GM19324 (cell line): ENCODE results near the gene PYGM.

ENCODE experiments used
- ATAC-seq: cut with Tn5 transposase; IDR thresholded peaks from one replicate; pipeline ENCODE4 v1.9.1; 2021; ENCODE audit warnings: mild to moderate bottlenecking, moderate library complexity; ENCODE audit not compliant: unreplicated experiment, low FRiP score

The PYGM gene

GRCh38 chr11:64754919-64755662, 4.7 kb downstream of the PYGM start:
- ATAC-seq = no peak

DNA sequence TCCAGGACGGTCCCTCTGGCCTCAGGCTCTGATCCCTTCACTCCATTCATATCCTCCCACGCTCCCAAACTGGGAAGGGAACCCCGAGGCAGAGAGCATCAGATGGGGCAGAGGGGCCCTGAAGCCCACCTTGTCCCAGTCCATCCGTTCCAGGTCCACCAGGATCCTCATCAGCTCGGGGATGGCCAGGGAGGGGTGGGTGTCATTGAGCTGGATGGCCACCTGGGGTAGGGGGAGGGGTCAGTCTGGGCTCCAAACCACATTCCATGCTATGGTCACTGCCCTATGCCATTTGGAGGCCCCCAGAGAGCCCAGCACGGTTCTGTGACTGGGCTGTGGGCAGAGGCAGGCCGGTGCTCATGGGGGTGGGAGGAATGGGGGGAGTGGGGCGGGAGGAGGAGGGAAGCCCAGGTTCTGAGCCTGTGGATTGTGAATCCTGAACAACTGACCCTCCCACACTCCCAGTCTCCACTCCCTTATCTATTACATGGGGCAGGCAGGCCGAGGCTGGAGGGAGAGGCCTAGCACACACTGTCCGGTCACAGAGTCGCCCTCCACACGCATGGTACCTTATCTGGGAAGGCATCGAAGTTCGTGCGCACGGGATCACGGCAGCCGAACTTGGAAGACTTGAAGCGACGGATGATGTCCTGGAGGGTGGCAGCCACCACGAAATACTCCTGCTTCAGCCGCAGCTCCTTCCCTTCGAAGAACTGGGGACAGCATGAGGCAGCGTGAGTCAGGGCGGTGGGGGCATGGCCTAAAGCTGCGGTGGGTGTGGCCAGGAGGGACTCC, 5.5 kb downstream of the PYGM start:
- ATAC-seq = no peak

DNA sequence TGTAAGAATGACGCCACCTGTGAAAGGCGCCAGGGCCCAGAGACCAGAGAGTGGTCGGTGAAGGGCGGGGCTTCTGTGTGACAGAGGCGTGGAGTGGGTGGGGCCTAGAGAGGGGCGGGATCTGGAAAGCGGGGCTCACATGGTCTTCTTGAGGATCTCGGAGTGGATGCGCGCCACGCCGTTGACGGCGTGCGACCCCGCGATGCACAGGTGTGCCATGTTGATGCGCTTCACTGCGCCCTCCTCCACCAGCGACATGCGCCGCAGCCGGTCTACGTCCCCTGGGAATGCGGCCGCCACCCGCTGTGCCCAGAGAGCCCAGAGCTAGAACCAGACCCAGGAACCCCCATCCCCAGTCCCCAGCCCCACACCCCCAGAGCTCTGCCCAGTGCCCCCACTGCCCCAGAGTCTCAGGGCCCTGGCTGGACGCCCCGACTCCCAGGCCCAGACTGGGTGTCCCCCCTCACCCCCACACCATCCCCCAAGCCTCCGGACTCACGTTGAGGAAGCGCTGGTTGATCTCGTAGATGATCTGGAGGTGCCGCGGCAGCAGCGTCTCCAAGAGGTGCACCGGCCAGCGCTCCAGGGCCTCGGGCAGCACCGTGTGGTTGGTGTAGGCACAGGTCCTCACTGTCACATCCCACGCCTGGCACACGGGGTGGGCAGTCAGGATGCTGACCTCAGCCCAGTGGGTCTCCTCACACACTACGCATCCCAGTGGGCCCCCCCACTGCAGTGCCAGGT, 6.2 kb downstream of the PYGM start:
- no peak for ATAC-seq

GRCh38 chr11:64753019-64753379, 6.8 kb downstream of the PYGM start:
- no peak for ATAC-seq

- no peak for ATAC-seq
Observed at GRCh38 chr11:64752175-64752970, 7.4 kb downstream of the PYGM start.

DNA sequence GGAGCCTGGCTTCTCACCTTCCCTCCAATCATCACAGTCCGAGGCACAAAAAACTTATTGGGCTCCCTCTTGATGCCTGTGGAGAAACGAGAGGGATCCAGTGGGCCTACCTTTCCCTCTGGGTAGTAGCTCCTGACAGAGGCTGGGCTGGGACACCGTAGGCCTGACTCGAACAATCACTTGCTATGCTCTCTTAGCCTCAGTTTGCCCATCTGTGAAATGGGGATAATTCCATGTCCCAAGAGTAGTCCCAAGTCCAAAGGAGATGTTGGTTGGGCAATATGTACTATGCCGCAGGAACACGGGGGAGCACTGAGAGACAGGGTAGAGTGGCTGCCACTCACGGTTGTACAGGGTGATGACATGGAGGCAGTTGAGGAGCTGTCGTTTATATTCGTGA, 8.2 kb downstream of the PYGM start:
- ATAC-seq = no peak

GRCh38 chr11:64751136-64751535, 8.6 kb downstream of the PYGM start:
- ATAC-seq = no peak

DNA sequence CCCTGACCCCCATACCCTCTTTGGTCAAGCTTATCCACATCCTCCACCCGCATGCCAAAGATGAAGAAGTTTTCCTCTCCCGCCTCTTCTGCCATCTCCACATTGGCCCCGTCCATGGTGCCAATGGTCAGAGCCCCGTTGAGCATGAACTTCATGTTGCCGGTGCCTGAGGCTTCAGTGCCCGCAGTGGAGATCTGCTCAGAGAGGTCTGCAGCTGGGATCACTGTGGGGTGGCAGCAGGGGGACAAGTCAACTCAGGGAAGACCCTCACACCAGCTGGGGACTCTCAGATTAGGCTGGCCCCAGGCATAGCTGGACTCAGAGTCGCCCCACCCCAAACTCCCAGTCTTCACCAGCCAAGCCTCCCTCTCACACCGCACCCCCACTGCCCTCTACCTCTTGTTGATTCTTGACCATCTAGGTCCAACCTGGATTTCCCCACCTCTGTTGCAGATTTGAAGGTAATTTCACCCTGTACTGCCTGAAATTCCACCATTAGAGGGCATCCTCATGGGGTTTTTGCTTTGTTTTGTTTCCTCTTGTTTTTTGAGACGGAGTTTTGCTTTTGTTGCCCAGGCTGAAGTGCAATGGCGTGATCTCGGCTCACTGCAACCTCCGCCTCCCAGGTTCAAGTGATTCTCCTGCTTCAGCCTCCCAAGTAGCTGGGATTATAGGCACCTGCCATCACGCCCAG, 9.3 kb downstream of the PYGM start:
- no peak for ATAC-seq

- ATAC-seq = no peak
Observed at GRCh38 chr11:64747961-64748665, 11.7 kb downstream of the PYGM start.

- no peak for ATAC-seq
Observed at GRCh38 chr11:64746486-64746885, 13.3 kb downstream of the PYGM start.

GRCh38 chr11:64745521-64746328, 14.0 kb downstream of the PYGM start:
- no peak for ATAC-seq

DNA sequence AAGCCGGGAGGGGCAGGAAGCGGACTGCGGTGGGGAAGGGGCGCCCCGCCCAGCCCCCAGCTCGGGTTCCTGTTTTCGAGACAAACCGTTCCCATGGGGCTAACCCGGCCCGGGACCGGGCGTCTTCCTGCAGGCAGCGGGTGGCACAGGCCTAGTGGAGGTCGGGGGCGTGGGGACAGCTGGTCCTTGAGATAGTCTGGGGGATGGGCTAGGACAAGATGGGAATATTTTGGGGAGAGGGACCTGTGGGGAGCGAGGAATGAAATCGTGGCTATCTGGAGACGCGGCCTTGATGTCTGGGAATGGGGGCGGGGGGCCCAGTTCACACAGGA, 14.6 kb downstream of the PYGM start:
- no peak for ATAC-seq

GRCh38 chr11:64744544-64745188, 15.1 kb downstream of the PYGM start:
- ATAC-seq = no peak

DNA sequence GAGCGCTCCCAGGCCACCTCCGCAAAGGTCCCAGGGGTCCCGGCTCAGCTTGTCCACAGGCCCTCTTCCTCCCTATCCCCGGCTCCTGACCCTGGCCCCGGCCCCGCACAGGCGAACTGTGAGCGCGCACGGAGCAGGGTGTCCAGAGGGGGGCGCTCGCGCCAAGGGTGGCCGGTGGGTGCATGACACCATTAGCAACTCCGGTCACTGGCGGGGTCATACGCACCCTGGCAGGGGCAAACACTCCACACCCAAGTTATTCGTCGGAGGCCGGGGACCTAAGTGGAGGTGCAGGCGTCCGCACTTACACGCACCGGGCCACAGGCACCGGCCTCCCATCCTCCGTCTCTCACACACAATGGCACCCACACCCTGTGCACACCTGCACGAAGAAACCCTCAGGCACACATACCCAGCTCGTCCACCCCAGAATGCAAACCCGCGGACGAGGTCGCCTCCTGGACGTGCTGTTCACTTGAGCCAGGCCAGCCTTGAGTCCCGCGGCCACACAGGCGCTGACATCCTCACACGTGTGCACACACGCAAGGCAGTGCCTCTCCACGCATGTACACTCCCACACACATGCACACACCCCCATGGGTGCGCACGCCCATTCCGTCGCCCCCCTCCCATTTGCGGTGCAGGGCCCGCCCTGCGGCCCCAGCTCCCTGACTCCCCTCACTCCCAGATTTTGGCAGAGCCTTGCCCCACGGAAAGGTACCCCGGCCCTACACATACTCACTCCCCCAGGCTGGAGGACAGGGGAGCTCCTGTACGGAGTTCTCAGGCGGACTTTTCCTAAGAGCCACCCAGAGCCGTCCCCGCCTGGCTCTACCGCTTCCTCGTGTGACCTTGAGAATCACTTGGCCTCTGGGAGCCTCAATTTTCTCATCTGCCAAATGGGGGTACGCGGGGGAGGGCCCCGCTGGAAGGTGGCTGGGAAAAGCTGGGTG, 15.9 kb downstream of the PYGM start, which contains the start of gene RASGRP2:
TSS of gene RASGRP2 (minus strand) at position 552 of the 953 bp plus-strand sequence. CDS start 1,276 bp downstream, outside the sequence.
- ATAC-seq = no peak

DNA sequence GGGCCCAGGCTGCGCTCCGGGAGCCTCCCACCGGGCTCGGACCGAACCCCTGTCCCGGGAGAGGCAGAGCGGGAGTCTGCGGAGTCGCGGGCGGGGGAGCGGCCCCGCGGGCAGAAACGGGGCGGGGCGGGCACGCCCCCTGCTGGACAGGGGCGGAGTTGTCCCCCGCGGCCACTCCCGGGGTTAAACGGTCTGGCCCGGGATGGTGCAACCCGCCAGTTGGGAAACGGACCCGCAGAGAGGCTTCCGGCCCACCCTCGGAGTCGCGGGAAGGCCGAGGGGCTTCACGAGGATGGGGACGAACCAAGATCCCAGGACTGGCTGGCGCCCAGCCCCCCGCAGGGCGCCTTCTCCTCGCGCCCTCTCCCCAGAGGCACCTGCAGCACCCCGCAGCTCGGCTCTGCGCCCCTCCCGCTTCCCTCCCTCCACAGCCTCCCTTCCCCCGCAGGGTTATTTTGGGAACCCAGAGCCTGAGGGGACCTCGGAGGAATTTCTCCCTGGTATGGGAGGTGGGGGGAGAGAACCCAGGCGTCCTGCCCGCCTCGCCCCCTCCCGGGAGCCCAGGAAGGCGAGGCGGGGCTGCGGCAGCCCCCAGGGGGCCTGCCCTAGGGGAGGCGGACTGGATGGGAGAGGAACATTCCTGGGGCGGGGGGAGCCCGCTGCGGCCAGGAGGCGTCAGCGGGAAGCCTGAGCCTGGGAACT, 16.7 kb downstream of the PYGM start:
- ATAC-seq = no peak
